DMS114 treated with DMSO at 0.1 percent for 48 hours (cell line): ENCODE measurements around the gene PSMB5.

Experiments
- DNase-seq: peaks from one replicate; lab custom pipeline; 2025; ENCODE audit not compliant: unreplicated experiment; lab: John Stamatoyannopoulos, UW

The PSMB5 gene

DNA sequence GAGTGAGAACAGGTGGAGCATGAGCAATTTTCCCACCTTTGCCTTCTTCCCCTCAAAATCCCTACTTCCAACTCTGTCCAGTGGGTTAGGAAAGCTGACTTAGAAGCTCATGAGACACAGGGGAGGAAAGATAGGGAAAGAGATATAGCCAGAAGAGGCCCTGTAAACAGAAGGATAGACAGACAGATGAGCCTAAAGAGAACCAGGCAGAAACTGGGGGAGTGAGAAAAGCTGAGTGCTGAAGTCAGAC, 57.3 kb downstream of the PSMB5 start:
- DNase-seq: no peak

DNA sequence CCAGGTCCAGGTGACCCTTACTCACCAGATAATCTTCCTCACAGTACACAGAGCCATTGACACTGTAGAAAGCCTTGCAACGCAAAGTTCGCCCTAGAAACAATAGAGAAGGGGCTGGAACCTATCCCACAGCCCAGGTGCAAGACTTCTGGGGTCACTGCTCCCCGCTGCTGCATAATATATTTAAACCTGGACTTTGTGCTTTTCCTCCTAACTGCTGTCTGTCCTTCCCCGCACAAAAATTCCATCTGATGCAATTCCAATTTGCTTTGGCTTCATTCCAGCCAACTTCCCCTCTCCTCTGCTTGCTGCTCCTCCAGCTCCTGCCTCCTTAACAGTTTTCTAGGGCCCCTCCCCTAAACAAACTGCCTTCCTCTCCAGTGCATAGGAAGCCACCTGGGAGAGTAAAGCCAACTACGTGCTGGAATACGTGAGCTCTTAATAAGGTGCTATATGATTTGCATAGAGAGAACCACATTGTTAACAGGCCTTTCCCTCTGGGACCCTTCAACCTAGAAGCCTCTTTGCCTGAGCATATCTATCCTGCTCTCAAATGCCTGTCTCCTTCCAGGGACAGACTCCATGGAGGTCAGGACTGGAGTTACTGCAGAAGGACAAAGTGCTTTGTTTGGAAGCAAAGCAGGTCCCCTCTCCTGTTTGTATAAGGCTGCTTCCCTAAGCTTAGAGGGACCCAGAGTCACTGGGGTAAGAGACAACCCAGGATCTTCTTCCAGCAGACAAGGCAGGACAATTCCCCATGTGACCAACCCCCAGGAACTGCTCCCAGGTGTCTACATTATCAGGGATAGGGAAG, 57.9 kb downstream of the PSMB5 start:
- no peak for DNase-seq
